ENCODE measurements around the gene MMAB. TPM values are rescaled to one million over a fixed set of nuclear protein-coding genes. Genes with fewer than 3 reads are reported as not detected.

The MMAB gene
- polyA plus RNA-seq, 1 donor: 25.5 TPM

Other genes starting within 250 kb of the MMAB start
- 0.25 TPM for gene MYO1H, start 225.6 kb downstream of the MMAB start, polyA plus RNA-seq (ENCODE audit: insufficient read length)
- 32.6 TPM for gene KCTD10, start 96.2 kb downstream of the MMAB start, polyA plus RNA-seq (ENCODE audit: insufficient read length)
- gene UBE3B, start 95.9 kb downstream of the MMAB start, polyA plus RNA-seq (ENCODE audit: insufficient read length): 25.9 TPM
- 18.3 TPM for gene MVK, start 290 bp upstream of the MMAB start, polyA plus RNA-seq (ENCODE audit: insufficient read length)
- gene FAM222A, start 140.3 kb upstream of the MMAB start, polyA plus RNA-seq (ENCODE audit: insufficient read length): 11.0 TPM

All from hindlimb muscle (tissue), 1 donor.